Natural killer cell (primary cell): ENCODE results near the gene NR2F1-AS1. TPM values are rescaled to one million over a fixed set of nuclear protein-coding genes. Genes with fewer than 3 reads are reported as not detected.

Experiments used
- ATAC-seq, 3 donors: fragments of 150-1000 bp in 2 of 3; fragments of 200-7000 bp in 1 of 3; cut with Tn5 transposase; 1 replicate in 1 of 3; 2 replicates in 2 of 3; pipeline ENCODE4 v1.10.0; 2021; ENCODE audit warnings: mild to moderate bottlenecking in 2 of 3, moderate library complexity in 2 of 3
- DNase-seq, 2 donors: peaks; one replicate each; pipeline versions ENCODE4 v3.0.0 to v3.0.0-alpha.2; 2013 to 2021; ENCODE audit warnings: mixed read lengths in 1 of 2
- H3K27ac ChIP-seq: one replicate; pipeline ENCODE4 v1.5.1; 2013; ENCODE audit warnings: mild to moderate bottlenecking, low read length
- H3K27me3 ChIP-seq: one replicate; pipeline ENCODE4 v1.6.1; 2013; ENCODE audit warnings: low read length; ENCODE audit not compliant: control insufficient read depth, insufficient read depth
- H3K36me3 ChIP-seq: one replicate; pipeline ENCODE4 v1.6.1; 2013; ENCODE audit warnings: low read length; ENCODE audit not compliant: control insufficient read depth, insufficient read depth
- H3K4me1 ChIP-seq: one replicate; pipeline ENCODE4 v1.6.1; 2013; ENCODE audit warnings: low read length; ENCODE audit not compliant: control insufficient read depth, insufficient read depth
- H3K4me3 ChIP-seq: one replicate; pipeline ENCODE4 v1.5.1; 2013; ENCODE audit warnings: low read length
- H3K9me3 ChIP-seq: one replicate; pipeline ENCODE4 v1.6.1; 2013; ENCODE audit warnings: low read length; ENCODE audit not compliant: control insufficient read depth, insufficient read depth
- H3K27ac Mint-ChIP-seq, 2 donors: one replicate each; pipeline ENCODE4 v1.8.0; 2022; ENCODE audit warnings: mild to moderate bottlenecking in 2 of 2, mixed read lengths in 2 of 2, moderate library complexity in 1 of 2
- H3K27me3 Mint-ChIP-seq, 2 donors: one replicate each; pipeline ENCODE4 v1.8.0; 2022; ENCODE audit warnings: low read depth in 2 of 2, mixed read lengths in 2 of 2
- H3K36me3 Mint-ChIP-seq: one replicate; pipeline ENCODE4 v1.8.0; 2022; ENCODE audit warnings: mixed read lengths
- H3K4me1 Mint-ChIP-seq, 2 donors: one replicate each; pipeline ENCODE4 v1.8.0; 2022; ENCODE audit warnings: mixed read lengths in 2 of 2
- H3K4me3 Mint-ChIP-seq: one replicate; pipeline ENCODE4 v1.8.0; 2022; ENCODE audit warnings: mild to moderate bottlenecking, moderate library complexity, mixed read lengths
- H3K9me3 Mint-ChIP-seq, 2 donors: one replicate each; pipeline ENCODE4 v1.8.0; 2022; ENCODE audit warnings: mixed read lengths in 2 of 2
- CTCF ChIP-seq: fragments of 200-600 bp; IDR thresholded peaks from one replicate; pipeline ENCODE4 v1.8.0; 2022; ENCODE audit warnings: antibody characterized with exemption
- WGBS: methylation state at CpG from one replicate; pipeline ENCODE4 v1.1.7; 2013; ENCODE audit warnings: missing lambda C conversion rate; ENCODE audit not compliant: insufficient coverage; 5-methylcytosine and 5-hydroxymethylcytosine counted together
- intact Hi-C: fragments of 100-400 bp; cut with micrococcal nuclease; formaldehyde crosslinking; loops from one replicate; pipeline ENCODE4 v1.14.2; 2022
- total RNA-seq, 4 donors: library from RNA; stranded (reverse); fragments of 120-200 nt in 1 of 4; gene quantifications; one replicate each; pipeline versions ENCODE4 v1.2.3 to v1.2.4, GENCODE V29; 2013 to 2022

Gene NR2F1-AS1
- total RNA-seq, 3 donors from 2014 or later (not counting 1 experiment from before 2014, with no cell fraction given) = not detected

DNA sequence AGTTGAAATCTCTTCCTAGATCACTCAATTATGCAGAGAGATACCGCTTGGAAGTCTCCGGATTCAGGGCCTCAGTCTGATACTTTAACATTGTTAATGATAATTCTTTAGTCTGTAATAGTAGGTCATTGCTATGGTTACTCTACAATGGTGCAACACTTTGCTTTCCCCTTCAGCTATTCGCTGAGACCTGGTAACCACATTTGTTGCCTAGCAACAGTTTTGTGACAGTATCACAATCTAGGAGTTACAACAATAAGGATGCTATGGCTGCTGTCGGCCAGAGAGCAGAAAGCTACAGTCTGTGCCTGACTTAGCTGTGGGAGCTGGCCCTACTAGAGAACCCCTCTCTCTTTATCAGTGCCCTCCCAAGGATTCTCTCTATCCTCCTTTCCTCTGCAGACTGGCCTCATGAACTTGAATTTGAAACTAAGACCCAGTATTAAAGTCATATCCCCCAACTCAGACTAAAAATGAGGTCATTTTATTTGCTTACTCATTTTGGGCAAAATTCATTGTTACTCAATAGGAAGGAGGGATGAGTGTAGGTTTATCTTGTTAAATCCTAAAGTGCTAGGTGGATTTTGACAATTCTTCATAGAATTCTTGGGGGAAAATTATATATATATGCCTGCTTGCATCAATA, 41.3 kb upstream of the NR2F1-AS1 start:
- H3K9me3 ChIP-seq = no peaks in the 10 kb centered on the region
- H3K9me3 Mint-ChIP-seq = no peaks in the 10 kb centered on the region
- ATAC-seq = peak; percentile 67 to 81 (median 74)
- H3K27ac ChIP-seq = peak overlapping the region; percentile 25
- no peak overlapping the region for H3K4me3 ChIP-seq
- H3K4me1 Mint-ChIP-seq = peaks cover 21 to 34% of the 10 kb centered on the region in 2 donors
- no peaks in the 10 kb centered on the region for H3K36me3 ChIP-seq
- no peaks in the 10 kb centered on the region for H3K36me3 Mint-ChIP-seq
- H3K27me3 Mint-ChIP-seq = no peaks in the 10 kb centered on the region
- TF ChIP-seq CTCF = no peak
- H3K27me3 ChIP-seq = no peaks in the 10 kb centered on the region
- WGBS = 64% methylated on average over 4 of the region's 4 CpGs
- intact Hi-C loops = no loop called here
- peak overlapping the region; percentile 85 for H3K4me3 Mint-ChIP-seq
- peaks cover 8% of the 10 kb centered on the region for H3K4me1 ChIP-seq
- DNase-seq = peak; percentile 45 to 85
- peak overlapping the region; percentile 82 to 93 for H3K27ac Mint-ChIP-seq

GRCh38 chr5:93621327-93621798, 40.3 kb upstream of the NR2F1-AS1 start:
- no peaks in the 10 kb centered on the region for H3K9me3 Mint-ChIP-seq
- peaks cover 21 to 34% of the 10 kb centered on the region in 2 donors for H3K4me1 Mint-ChIP-seq
- Histone ChIP-seq H3K27me3 (no peaks in the 10 kb centered on the region), H3K27ac (no peak overlapping the region), H3K36me3 (no peaks in the 10 kb centered on the region), H3K4me1 (peaks cover 8% of the 10 kb centered on the region), H3K9me3 (no peaks in the 10 kb centered on the region), H3K4me3 (peak overlapping the region; percentile 63)
- WGBS = 8% methylated on average over 40 of the region's 41 CpGs
- no peaks in the 10 kb centered on the region for H3K36me3 Mint-ChIP-seq
- peak in 1 of 3 donors; percentile 2 for ATAC-seq
- TF ChIP-seq CTCF = no peak
- DNase-seq = peak; percentile 43 to 45
- peak overlapping the region; percentile 88 to 93 for H3K27ac Mint-ChIP-seq
- intact Hi-C loops = no loop called here
- peak overlapping the region; percentile 85 for H3K4me3 Mint-ChIP-seq
- no peaks in the 10 kb centered on the region for H3K27me3 Mint-ChIP-seq

DNA sequence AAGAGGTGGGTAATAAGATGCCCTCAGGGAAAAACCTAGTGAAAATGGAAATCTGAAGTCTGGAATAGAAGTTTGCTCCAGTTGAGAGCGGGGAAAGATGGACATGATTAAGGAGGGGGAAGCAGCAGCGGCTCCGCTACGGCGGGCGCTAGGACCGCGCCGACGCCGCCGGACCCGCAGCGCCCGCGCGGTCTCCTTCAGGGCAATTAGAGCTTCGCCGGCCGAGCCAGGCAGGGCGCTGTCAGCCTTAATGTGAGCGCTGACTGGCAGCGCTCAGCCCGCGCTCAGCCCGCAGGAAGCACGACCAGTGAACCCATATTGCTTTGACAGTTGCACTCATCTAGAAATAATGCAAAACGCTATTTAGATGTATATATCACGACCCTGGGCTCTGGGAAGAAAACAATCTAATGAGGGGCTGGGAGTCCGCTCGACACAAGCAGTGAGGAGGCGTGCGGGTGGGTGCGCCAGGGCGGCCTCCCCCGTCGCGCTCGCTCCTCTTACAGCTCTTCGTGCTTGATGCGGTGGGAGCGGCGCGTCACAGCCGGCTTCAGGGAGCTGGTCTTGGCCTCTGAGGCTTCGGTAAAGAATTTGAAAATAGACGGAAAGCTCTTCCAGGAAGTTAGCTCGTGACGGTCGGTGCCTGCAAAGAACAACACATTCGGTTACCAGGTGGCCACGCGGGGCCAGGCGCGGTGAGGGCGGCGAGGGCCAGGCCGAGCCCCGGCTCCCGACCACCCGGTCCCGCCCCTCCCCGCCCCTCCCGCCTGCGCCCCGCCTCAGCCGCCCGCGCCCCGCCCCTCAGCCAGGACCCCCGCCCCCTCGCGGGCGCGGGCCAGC, 39.7 kb upstream of the NR2F1-AS1 start:
- Histone ChIP-seq H3K36me3 (no peaks in the 10 kb centered on the region), H3K27me3 (no peaks in the 10 kb centered on the region), H3K27ac (peak overlapping the region; percentile 52), H3K4me1 (peaks cover 8% of the 10 kb centered on the region), H3K9me3 (no peaks in the 10 kb centered on the region), H3K4me3 (peak overlapping the region; percentile 63)
- ATAC-seq (peak; percentile 52 to 85 (median 78)), DNase-seq (peak; percentile 62 to 75)
- peak overlapping the region; percentile 99 for H3K4me3 Mint-ChIP-seq
- H3K4me1 Mint-ChIP-seq = peaks cover 21 to 34% of the 10 kb centered on the region in 2 donors
- no peaks in the 10 kb centered on the region for H3K27me3 Mint-ChIP-seq
- H3K27ac Mint-ChIP-seq = peak overlapping the region; percentile 88 to 93
- WGBS = 2% methylated on average over 68 of the region's 75 CpGs
- no peak for TF ChIP-seq CTCF
- intact Hi-C loops = no loop called here
- no peaks in the 10 kb centered on the region for H3K36me3 Mint-ChIP-seq
- no peaks in the 10 kb centered on the region for H3K9me3 Mint-ChIP-seq
